ENCODE results near the gene NAA16. TPM values are rescaled to one million over a fixed set of nuclear protein-coding genes. Genes with fewer than 3 reads are reported as not detected.
"Not testable (repeated sequence)": the region's sequence is repeated elsewhere in the genome, so short reads cannot be mapped to it uniquely, and the experiment has no call there.

NAA16 gene
- total RNA-seq, 4 donors from 2014 or later, result 25.4 to 62.2 (median 46.5) TPM

GRCh38 chr13:41354416-41354815, 43.3 kb downstream of the NAA16 start:
- H3K27me3 ChIP-seq, result no peaks in the 10 kb centered on the region
- no peaks in the 10 kb centered on the region for H3K4me1 ChIP-seq
- H3K27ac ChIP-seq, result no peak overlapping the region
- H3K4me3 ChIP-seq, result no peak overlapping the region
- H3K9me3 ChIP-seq, result no peaks in the 10 kb centered on the region
- intact Hi-C loops (cut with DNase I; ENCODE audit: low total_unique reads), result loop anchor here (10.0 kb wide), 1 partner anchor 300 kb away; no protein-coding TSS in a partner anchor
- no peaks in the 10 kb centered on the region for H3K36me3 ChIP-seq
- TF ChIP-seq POLR2A (IDR thresholded peaks at IDR 0.05) (no peak), CTCF (IDR thresholded peaks at IDR 0.05) (no peak)
- no peak for DNase-seq

GRCh38 chr13:41356385-41356648, 45.2 kb downstream of the NAA16 start:
- not testable (repeated sequence) for H3K27me3 ChIP-seq, DNase-seq, H3K4me1 ChIP-seq, H3K36me3 ChIP-seq, H3K27ac ChIP-seq, H3K9me3 ChIP-seq, H3K4me3 ChIP-seq
- intact Hi-C loops (cut with DNase I; ENCODE audit: low total_unique reads), result loop anchor here (10.0 kb wide), 1 partner anchor 298 kb away; no protein-coding TSS in a partner anchor

- H3K27me3 ChIP-seq, result no peaks in the 10 kb centered on the region
- no peaks in the 10 kb centered on the region for H3K9me3 ChIP-seq
- DNase-seq, result no peak
- intact Hi-C loops (cut with DNase I; ENCODE audit: low total_unique reads), result loop anchor here (10.0 kb wide), 1 partner anchor 298 kb away; no protein-coding TSS in a partner anchor
- TF ChIP-seq POLR2A (IDR thresholded peaks at IDR 0.05), result no peak
- no peak for TF ChIP-seq CTCF (IDR thresholded peaks at IDR 0.05)
- H3K4me3 ChIP-seq, result no peak overlapping the region
- no peaks in the 10 kb centered on the region for H3K36me3 ChIP-seq
- H3K27ac ChIP-seq, result no peak overlapping the region
- no peaks in the 10 kb centered on the region for H3K4me1 ChIP-seq
Observed at GRCh38 chr13:41356786-41357185, 45.7 kb downstream of the NAA16 start.

- Histone ChIP-seq H3K4me1 (no peaks in the 10 kb centered on the region), H3K36me3 (no peaks in the 10 kb centered on the region), H3K27me3 (no peaks in the 10 kb centered on the region), H3K9me3 (no peaks in the 10 kb centered on the region), H3K27ac (no peak overlapping the region), H3K4me3 (no peak overlapping the region)
- TF ChIP-seq CTCF (IDR thresholded peaks at IDR 0.05) (no peak), POLR2A (IDR thresholded peaks at IDR 0.05) (no peak)
- intact Hi-C loops (cut with DNase I; ENCODE audit: low total_unique reads), result no loop called here
- no peak for DNase-seq
Observed at GRCh38 chr13:41361491-41361890, 50.4 kb downstream of the NAA16 start.

- intact Hi-C loops (cut with DNase I; ENCODE audit: low total_unique reads), result no loop called here
- Histone ChIP-seq H3K4me1 (no peaks in the 10 kb centered on the region), H3K27ac (no peak overlapping the region), H3K9me3 (no peaks in the 10 kb centered on the region), H3K36me3 (no peaks in the 10 kb centered on the region), H3K27me3 (no peaks in the 10 kb centered on the region), H3K4me3 (no peak overlapping the region)
- DNase-seq, result no peak
- no peak for TF ChIP-seq POLR2A (IDR thresholded peaks at IDR 0.05)
- TF ChIP-seq CTCF (IDR thresholded peaks at IDR 0.05), result no peak
Observed at GRCh38 chr13:41364043-41364442, 53.0 kb downstream of the NAA16 start.

- intact Hi-C loops (cut with DNase I; ENCODE audit: low total_unique reads), result no loop called here
- no peak for TF ChIP-seq POLR2A (IDR thresholded peaks at IDR 0.05)
- TF ChIP-seq CTCF (IDR thresholded peaks at IDR 0.05), result no peak
- no peak for DNase-seq
- Histone ChIP-seq H3K27me3 (no peaks in the 10 kb centered on the region), H3K27ac (no peak overlapping the region), H3K4me3 (no peak overlapping the region), H3K4me1 (no peaks in the 10 kb centered on the region), H3K36me3 (no peaks in the 10 kb centered on the region), H3K9me3 (peaks cover 0 to 4% of the 10 kb centered on the region in 2 donors)
Observed at GRCh38 chr13:41365631-41366030, 54.6 kb downstream of the NAA16 start.

All from uterus (tissue), 4 donors.